Measurements from ENCODE around the gene ITSN2. TPM values are rescaled to one million over a fixed set of nuclear protein-coding genes. Genes with fewer than 3 reads are reported as not detected.

Gene ITSN2
- total RNA-seq, 1 donor from 2014 or later = 23.8 TPM

- peaks cover 2% of the 10 kb centered on the region for H3K36me3 ChIP-seq (ENCODE audit: insufficient read depth, low read length)
- TF ChIP-seq EZH2 (IDR thresholded peaks at IDR 0.05; ENCODE audit: insufficient read depth, low read length) (no peak), CTCF (IDR thresholded peaks at IDR 0.05; ENCODE audit: insufficient read depth, low read depth, low read length) (no peak)
- H3K4me2 ChIP-seq (ENCODE audit: low read length) = no peak overlapping the region
- DNase-seq (ENCODE audit: low read depth) (no peak), FAIRE-seq (no peak)
- no peaks in the 10 kb centered on the region for H3K4me1 Mint-ChIP-seq (ENCODE audit: low read depth, unreplicated experiment)
- no peak overlapping the region for H3K9ac ChIP-seq (ENCODE audit: low read length)
- no peak overlapping the region for H2AFZ ChIP-seq (ENCODE audit: low read depth, low read length)
- H3K27me3 ChIP-seq (ENCODE audit: insufficient read depth, low read length) = no peaks in the 10 kb centered on the region
- H3K36me3 Mint-ChIP-seq (ENCODE audit: low read depth, unreplicated experiment) = peaks cover 36% of the 10 kb centered on the region
- H3K79me2 ChIP-seq (ENCODE audit: insufficient read depth, low read length) = no peaks in the 10 kb centered on the region
- no peaks in the 10 kb centered on the region for H3K9me3 ChIP-seq (ENCODE audit: insufficient read depth, low read depth, low read length)
- H3K4me3 Mint-ChIP-seq (ENCODE audit: unreplicated experiment) = no peak overlapping the region
- no peaks in the 10 kb centered on the region for H3K9me3 Mint-ChIP-seq (ENCODE audit: unreplicated experiment)
- no peak overlapping the region for H3K27ac Mint-ChIP-seq (ENCODE audit: unreplicated experiment)
- no peaks in the 10 kb centered on the region for H4K20me1 ChIP-seq (ENCODE audit: insufficient read depth, low read length)
- no peak overlapping the region for H3K27ac ChIP-seq (ENCODE audit: low read depth, low read length)
- peaks cover 1% of the 10 kb centered on the region for H3K27me3 Mint-ChIP-seq (ENCODE audit: low read depth, unreplicated experiment)
- H3K4me3 ChIP-seq (ENCODE audit: insufficient read depth, low read depth, low read length) = no peak overlapping the region
- no peaks in the 10 kb centered on the region for H3K4me1 ChIP-seq (ENCODE audit: insufficient read depth, low read length)
Observed at GRCh38 chr2:24209389-24210105, 150.8 kb downstream of the ITSN2 start.

GRCh38 chr2:24208490-24208889, 151.8 kb downstream of the ITSN2 start:
- H3K9me3 ChIP-seq (ENCODE audit: insufficient read depth, low read depth, low read length) = no peaks in the 10 kb centered on the region
- no peak overlapping the region for H3K4me3 ChIP-seq (ENCODE audit: insufficient read depth, low read depth, low read length)
- H3K27me3 ChIP-seq (ENCODE audit: insufficient read depth, low read length) = no peaks in the 10 kb centered on the region
- no peak overlapping the region for H3K9ac ChIP-seq (ENCODE audit: low read length)
- peaks cover 2% of the 10 kb centered on the region for H3K36me3 ChIP-seq (ENCODE audit: insufficient read depth, low read length)
- H3K4me2 ChIP-seq (ENCODE audit: low read length) = no peak overlapping the region
- H3K27ac ChIP-seq (ENCODE audit: low read depth, low read length) = no peak overlapping the region
- TF ChIP-seq EZH2 (IDR thresholded peaks at IDR 0.05; ENCODE audit: insufficient read depth, low read length) (no peak), CTCF (IDR thresholded peaks at IDR 0.05; ENCODE audit: insufficient read depth, low read depth, low read length) (no peak)
- H2AFZ ChIP-seq (ENCODE audit: low read depth, low read length) = no peak overlapping the region
- no peak for FAIRE-seq
- peaks cover 45% of the 10 kb centered on the region for H3K36me3 Mint-ChIP-seq (ENCODE audit: low read depth, unreplicated experiment)
- peaks cover 1% of the 10 kb centered on the region for H3K27me3 Mint-ChIP-seq (ENCODE audit: low read depth, unreplicated experiment)
- H3K4me1 ChIP-seq (ENCODE audit: insufficient read depth, low read length) = no peaks in the 10 kb centered on the region
- H4K20me1 ChIP-seq (ENCODE audit: insufficient read depth, low read length) = no peaks in the 10 kb centered on the region
- H3K79me2 ChIP-seq (ENCODE audit: insufficient read depth, low read length) = no peaks in the 10 kb centered on the region
- H3K9me3 Mint-ChIP-seq (ENCODE audit: unreplicated experiment) = no peaks in the 10 kb centered on the region
- peaks cover 4% of the 10 kb centered on the region for H3K4me1 Mint-ChIP-seq (ENCODE audit: low read depth, unreplicated experiment)
- no peak for DNase-seq (ENCODE audit: low read depth)
- H3K27ac Mint-ChIP-seq (ENCODE audit: unreplicated experiment) = no peak overlapping the region
- no peak overlapping the region for H3K4me3 Mint-ChIP-seq (ENCODE audit: unreplicated experiment)

- DNase-seq (ENCODE audit: low read depth) = no peak
- H2AFZ ChIP-seq (ENCODE audit: low read depth, low read length) = no peak overlapping the region
- H3K27me3 ChIP-seq (ENCODE audit: insufficient read depth, low read length) = no peaks in the 10 kb centered on the region
- no peak overlapping the region for H3K27ac ChIP-seq (ENCODE audit: low read depth, low read length)
- no peak overlapping the region for H3K4me3 ChIP-seq (ENCODE audit: insufficient read depth, low read depth, low read length)
- no peak for FAIRE-seq
- Mint-ChIP-seq H3K27ac (ENCODE audit: unreplicated experiment) (no peak overlapping the region), H3K27me3 (ENCODE audit: low read depth, unreplicated experiment) (peaks cover 1% of the 10 kb centered on the region), H3K4me1 (ENCODE audit: low read depth, unreplicated experiment) (peaks cover 4% of the 10 kb centered on the region), H3K9me3 (ENCODE audit: unreplicated experiment) (no peaks in the 10 kb centered on the region), H3K36me3 (ENCODE audit: low read depth, unreplicated experiment) (peaks cover 45% of the 10 kb centered on the region), H3K4me3 (ENCODE audit: unreplicated experiment) (no peak overlapping the region)
- H3K4me2 ChIP-seq (ENCODE audit: low read length) = no peak overlapping the region
- peaks cover 2% of the 10 kb centered on the region for H3K36me3 ChIP-seq (ENCODE audit: insufficient read depth, low read length)
- no peaks in the 10 kb centered on the region for H4K20me1 ChIP-seq (ENCODE audit: insufficient read depth, low read length)
- no peak overlapping the region for H3K9ac ChIP-seq (ENCODE audit: low read length)
- no peaks in the 10 kb centered on the region for H3K79me2 ChIP-seq (ENCODE audit: insufficient read depth, low read length)
- no peak for TF ChIP-seq CTCF (IDR thresholded peaks at IDR 0.05; ENCODE audit: insufficient read depth, low read depth, low read length)
- no peak for TF ChIP-seq EZH2 (IDR thresholded peaks at IDR 0.05; ENCODE audit: insufficient read depth, low read length)
- H3K9me3 ChIP-seq (ENCODE audit: insufficient read depth, low read depth, low read length) = no peaks in the 10 kb centered on the region
- H3K4me1 ChIP-seq (ENCODE audit: insufficient read depth, low read length) = no peaks in the 10 kb centered on the region
Observed at GRCh38 chr2:24207359-24207758, 153.0 kb downstream of the ITSN2 start.
